ENCODE measurements around the gene ARAP1. TPM values are rescaled to one million over a fixed set of nuclear protein-coding genes. Genes with fewer than 3 reads are reported as not detected.
A peak's percentile ranks its signal among the peaks of the same experiment; 100 is the strongest.

The ARAP1 gene
- polyA plus RNA-seq, 3 donors = 31.5 to 109 (median 49.9) TPM

DNA sequence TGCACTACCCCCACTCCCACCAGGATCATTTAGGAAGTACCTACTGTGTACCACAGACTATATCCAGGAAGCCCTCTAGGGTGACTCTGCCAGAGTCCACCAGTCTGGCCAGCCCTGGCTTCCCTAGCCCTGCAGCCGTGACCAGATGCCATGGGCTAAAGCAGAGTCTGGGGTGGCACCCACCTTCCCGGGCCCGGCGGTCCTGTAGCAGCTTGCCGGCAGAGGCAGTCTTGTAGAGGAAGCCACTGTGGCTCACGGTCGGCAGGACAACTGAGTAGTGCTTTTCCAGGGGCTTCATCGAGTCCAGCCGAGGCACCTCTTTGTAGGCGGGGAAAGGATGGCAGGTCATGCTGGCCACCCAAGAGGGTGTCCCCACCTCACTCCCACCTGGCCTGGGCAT is 50.7 kb downstream of the ARAP1 start:
- 88 to 96% (median 95%) methylated on average over 10 of the region's 10 CpGs for whole genome bisulfite sequencing, 3 donors
- no peak overlapping the region for H3K27ac ChIP-seq (ENCODE audit: low read depth, low read length)

GRCh38 chr11:72700146-72700545 is 52.1 kb downstream of the ARAP1 start:
- no peak overlapping the region for H3K27ac ChIP-seq (ENCODE audit: low read depth, low read length)
- 75 to 82% (median 80%) methylated on average over 3 of the region's 3 CpGs for WGBS, 3 donors

GRCh38 chr11:72697814-72698213 is 54.4 kb downstream of the ARAP1 start:
- 85 to 88% (median 87%) methylated on average over 16 of the region's 16 CpGs for WGBS, 3 donors
- H3K27ac ChIP-seq (ENCODE audit: low read depth, low read length) = no peak overlapping the region

DNA sequence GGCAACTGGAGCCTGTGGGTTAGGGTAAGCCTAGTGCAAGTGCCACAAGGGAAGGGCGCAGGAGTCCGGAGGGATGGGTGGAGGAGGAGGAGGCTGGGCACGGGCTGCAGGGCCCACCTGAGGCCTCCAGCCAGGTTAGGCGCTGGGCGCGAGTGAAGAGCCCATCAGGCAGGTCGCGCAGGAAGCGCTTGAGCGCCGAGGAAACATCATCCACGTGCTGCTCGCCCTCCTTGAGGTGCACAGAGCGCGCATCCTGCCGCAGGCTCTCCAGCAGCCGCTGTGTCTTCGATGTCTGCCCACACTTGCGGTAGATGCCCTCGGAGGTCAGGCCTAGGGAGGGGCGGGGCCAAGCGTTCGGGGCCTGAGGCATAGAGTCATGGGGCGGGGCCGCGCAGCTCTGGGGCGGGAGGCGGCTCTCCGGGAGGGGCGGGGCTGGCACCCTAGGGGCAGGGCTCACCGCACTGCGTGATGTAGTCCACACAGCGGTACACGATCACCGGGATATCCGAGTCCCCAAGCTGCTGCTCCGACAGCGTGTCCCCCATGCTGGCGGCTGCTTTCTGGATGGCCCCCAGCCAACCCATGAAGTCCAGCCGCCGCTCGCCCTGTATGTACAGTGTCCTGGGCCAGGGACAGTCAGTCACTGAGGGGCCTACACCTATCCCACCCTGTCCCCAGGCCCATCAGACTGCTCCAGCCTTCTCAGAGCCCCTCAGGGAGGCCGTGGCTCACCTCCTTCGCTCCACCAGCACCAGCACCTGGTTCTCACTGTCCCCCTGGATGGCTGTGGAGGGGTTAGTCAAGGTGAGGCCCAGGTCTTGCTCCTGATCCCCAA is 55.1 kb downstream of the ARAP1 start:
- no peak overlapping the region for H3K27ac ChIP-seq (ENCODE audit: low read depth, low read length)
- WGBS, 3 donors = 74 to 83% (median 82%) methylated on average over 41 to 44 of the region's 44 CpGs

DNA sequence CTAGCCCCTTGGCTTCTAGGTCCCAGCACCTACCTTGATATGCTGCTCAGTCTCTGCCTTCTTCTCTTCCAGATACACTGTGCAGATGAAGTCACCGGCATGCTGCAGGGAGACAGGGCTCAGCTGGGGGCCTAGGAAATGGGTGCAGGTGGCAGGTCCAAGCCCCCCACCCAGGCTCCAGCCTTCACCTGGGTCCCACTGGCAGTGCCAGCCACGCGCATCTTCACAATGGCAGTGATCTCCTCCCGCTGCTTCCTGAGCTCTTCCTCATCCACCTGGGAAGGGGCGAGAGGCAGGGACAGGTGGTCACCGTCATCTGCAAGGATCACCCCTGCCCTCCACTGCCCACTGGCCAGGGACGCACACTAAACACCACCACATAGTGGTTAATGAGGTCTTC is 56.9 kb downstream of the ARAP1 start:
- WGBS, 3 donors = 91 to 100% (median 92%) methylated on average over 7 of the region's 7 CpGs
- no peak overlapping the region for H3K27ac ChIP-seq (ENCODE audit: low read depth, low read length)

DNA sequence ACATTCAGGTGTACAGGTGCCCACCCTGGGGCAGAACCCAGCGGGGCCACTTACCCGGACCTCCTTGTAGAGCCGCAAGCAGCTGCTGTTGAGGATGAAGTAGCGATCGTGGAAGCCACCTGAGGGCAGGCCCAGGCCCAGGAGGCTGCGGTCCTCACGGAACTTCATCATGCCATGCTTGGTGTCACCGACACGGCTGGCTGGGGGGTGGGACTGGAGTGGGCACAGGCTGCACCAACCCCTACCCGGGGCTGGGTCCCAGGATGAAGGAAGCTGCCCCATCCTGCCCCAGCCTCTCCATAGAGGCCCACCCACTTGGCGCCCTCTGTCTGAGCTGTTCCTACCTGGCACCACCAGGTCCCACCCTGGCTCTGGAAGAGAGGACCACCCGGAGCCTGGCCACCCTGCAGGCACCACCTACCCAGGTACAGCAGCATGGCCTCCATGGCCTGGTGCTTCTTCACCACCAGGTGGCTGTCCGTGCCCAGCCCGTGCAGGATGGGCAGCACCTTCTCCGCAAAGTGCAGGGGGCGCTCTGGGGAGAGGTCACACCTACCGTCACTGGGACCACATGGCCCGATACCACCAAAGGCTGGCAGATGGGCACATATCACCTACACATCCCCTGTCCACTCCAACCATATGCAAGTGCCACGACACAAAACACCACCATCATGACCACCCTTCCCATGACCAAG is 58.8 kb downstream of the ARAP1 start:
- no peak overlapping the region for H3K27ac ChIP-seq (ENCODE audit: low read depth, low read length)
- WGBS, 3 donors = 96 to 97% (median 97%) methylated on average over 19 of the region's 19 CpGs

DNA sequence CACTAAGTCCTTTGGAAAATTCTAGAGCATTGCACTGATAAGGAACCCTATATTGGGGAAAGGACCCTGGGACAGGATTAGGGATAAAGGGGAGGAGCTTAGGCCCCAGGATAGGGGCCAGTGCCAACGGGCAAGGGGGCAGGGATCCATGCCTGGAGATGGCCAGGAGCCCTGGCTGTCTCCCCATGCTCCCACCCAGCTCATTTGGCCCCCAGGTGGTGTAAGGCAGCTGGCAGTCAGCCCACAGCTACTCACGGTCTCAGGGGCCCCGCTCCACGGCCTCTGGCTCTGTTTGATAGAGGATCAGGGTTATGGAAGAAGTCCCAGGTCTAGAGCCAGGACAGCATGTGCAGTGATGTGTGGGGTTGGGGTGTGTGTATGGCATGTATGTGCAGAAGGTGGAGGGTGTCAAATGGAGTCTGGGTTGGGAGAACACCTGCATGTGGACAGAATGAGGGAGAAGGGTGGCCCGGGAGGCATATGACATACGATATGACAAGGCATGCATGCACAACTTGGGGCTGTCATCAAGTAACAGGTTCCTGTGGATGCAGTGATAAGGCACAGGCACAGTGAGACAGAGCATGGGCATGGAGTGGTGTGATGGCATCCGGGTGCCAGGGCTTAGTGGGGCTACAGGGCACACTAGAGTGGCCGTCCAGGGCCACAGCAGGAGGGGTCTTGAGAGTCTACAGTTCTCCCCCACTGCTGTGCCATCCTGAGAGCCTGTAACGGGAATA is 59.5 kb downstream of the ARAP1 start:
- H3K27ac ChIP-seq (ENCODE audit: low read depth, low read length) = no peak overlapping the region
- 81 to 92% (median 86%) methylated on average over 9 of the region's 9 CpGs for WGBS, 3 donors

- 85 to 96% (median 85%) methylated on average over 4 of the region's 4 CpGs for WGBS, 3 donors
- H3K27ac ChIP-seq (ENCODE audit: low read depth, low read length) = no peak overlapping the region
Measured at GRCh38 chr11:72690166-72690565, 62.0 kb downstream of the ARAP1 start.

GRCh38 chr11:72688929-72689328 is 63.3 kb downstream of the ARAP1 start:
- WGBS, 3 donors = 80 to 87% (median 85%) methylated on average over 7 of the region's 7 CpGs
- H3K27ac ChIP-seq (ENCODE audit: low read depth, low read length) = no peak overlapping the region

GRCh38 chr11:72688486-72688885 is 63.7 kb downstream of the ARAP1 start:
- H3K27ac ChIP-seq (ENCODE audit: low read depth, low read length) = no peak overlapping the region
- WGBS, 3 donors = 92 to 97% (median 96%) methylated on average over 7 of the region's 7 CpGs

GRCh38 chr11:72687326-72687725 is 64.9 kb downstream of the ARAP1 start:
- 87 to 96% (median 93%) methylated on average over 7 of the region's 7 CpGs for WGBS, 3 donors
- H3K27ac ChIP-seq (ENCODE audit: low read depth, low read length) = no peak overlapping the region

GRCh38 chr11:72686639-72687220 is 65.5 kb downstream of the ARAP1 start:
- 68 to 83% (median 73%) methylated on average over 8 of the region's 8 CpGs for WGBS, 3 donors
- no peak overlapping the region for H3K27ac ChIP-seq (ENCODE audit: low read depth, low read length)

- WGBS, 3 donors = 68 to 78% (median 68%) methylated on average over 24 of the region's 24 CpGs
- peak overlapping the region; percentile 11 for H3K27ac ChIP-seq (ENCODE audit: low read depth, low read length)
Measured at GRCh38 chr11:72685560-72686480, 66.4 kb downstream of the ARAP1 start.

DNA sequence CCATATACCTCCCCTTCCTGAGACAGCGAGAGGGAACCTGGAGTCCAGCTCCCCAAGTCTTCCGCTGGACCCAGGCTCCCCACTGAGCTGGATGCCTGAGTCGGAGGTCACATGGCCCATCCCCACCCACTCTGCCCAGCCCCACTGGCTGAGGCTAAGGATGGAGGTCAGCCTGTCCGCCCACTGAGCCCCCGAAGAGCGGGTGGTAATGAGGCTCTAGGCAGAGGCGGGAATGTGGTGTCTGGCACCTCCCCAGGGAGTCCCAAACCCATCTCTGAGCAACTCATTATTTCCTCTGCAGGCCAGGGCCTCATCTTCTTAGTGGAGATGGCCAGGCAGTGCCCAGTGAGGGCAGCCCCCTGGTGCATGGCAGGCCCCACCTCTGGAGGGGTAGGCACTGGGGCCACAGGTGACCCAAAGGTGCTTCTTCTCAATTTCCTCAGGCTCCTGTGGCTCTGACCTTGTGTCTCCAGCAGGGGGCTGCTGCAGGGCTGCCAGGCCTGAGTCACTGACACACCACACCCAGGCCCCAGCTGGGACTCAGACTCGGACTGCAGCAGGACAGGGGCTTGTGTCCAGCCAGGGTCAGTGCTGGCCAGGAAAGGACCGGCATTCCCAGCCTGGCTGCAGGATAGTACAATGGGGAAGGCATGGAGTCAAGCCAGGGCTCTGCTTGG is 67.8 kb downstream of the ARAP1 start:
- 60 to 73% (median 62%) methylated on average over 9 of the region's 9 CpGs for WGBS, 3 donors
- no peak overlapping the region for H3K27ac ChIP-seq (ENCODE audit: low read depth, low read length)

DNA sequence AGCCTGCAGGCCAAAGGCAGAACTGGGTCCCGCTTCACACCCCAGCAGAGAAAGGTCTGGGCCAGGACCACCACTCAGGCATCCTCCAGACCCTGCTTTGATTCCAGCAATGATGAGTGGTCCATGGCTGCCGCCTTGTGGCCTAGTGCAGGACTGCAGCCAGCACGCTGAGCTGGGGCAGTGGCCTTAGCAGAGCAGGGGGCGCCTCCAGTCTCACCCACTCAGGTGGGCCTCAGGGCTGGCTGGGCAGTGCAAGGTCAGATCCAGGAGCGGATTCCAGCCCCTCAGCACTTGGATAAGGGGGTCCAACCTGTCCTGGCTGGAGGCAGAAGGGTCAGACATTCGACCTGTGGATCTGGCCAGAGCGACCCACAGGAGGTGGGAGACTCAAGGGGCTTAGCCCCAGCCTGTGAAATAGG is 68.4 kb downstream of the ARAP1 start:
- whole genome bisulfite sequencing, 3 donors = 55 to 57% (median 56%) methylated on average over 7 of the region's 7 CpGs
- H3K27ac ChIP-seq (ENCODE audit: low read depth, low read length) = no peak overlapping the region

- WGBS, 3 donors = 55 to 64% (median 57%) methylated on average over 4 of the region's 4 CpGs
- H3K27ac ChIP-seq (ENCODE audit: low read depth, low read length) = no peak overlapping the region
Measured at GRCh38 chr11:72682858-72683243, 69.4 kb downstream of the ARAP1 start.

GRCh38 chr11:72682238-72682857 is 69.9 kb downstream of the ARAP1 start:
- WGBS, 3 donors = 71 to 78% (median 77%) methylated on average over 5 of the region's 5 CpGs
- no peak overlapping the region for H3K27ac ChIP-seq (ENCODE audit: low read depth, low read length)
